ENCODE measurements around the gene SAMSN1. TPM values are rescaled to one million over a fixed set of nuclear protein-coding genes. Genes with fewer than 3 reads are reported as not detected.

The SAMSN1 gene
- total RNA-seq, 4 donors from 2014 or later, result 0.80 to 1.9 (median 0.93) TPM

- 82% methylated on average over 5 of the region's 5 CpGs for WGBS
- no peaks in the 10 kb centered on the region for H3K36me3 ChIP-seq
Measured at GRCh38 chr21:14488672-14489204, 57.4 kb downstream of the SAMSN1 start.

GRCh38 chr21:14487490-14488432, 58.4 kb downstream of the SAMSN1 start:
- Histone ChIP-seq H3K4me3 (no peak overlapping the region), H3K27me3 (no peaks in the 10 kb centered on the region), H3K36me3 (no peaks in the 10 kb centered on the region), H3K9me3 (no peaks in the 10 kb centered on the region), H3K27ac (no peak overlapping the region), H3K4me1 (no peaks in the 10 kb centered on the region)
- TF ChIP-seq EP300 (IDR thresholded peaks at IDR 0.05), result no peak
- no peak for TF ChIP-seq CTCF (IDR thresholded peaks at IDR 0.05)
- no peak for TF ChIP-seq POLR2A (IDR thresholded peaks at IDR 0.05)
- no peak for TF ChIP-seq POLR2AphosphoS5 (IDR thresholded peaks at IDR 0.05)
- no peak for DNase-seq (ENCODE audit: low spot score in 2 of 2)

More at GRCh38 chr21:14488672-14489204, 57.4 kb downstream of the SAMSN1 start:
- no peaks in the 10 kb centered on the region for H3K9me3 ChIP-seq
- H3K27me3 ChIP-seq, result no peaks in the 10 kb centered on the region
- DNase-seq (ENCODE audit: low spot score in 2 of 2), result no peak
- no peak overlapping the region for H3K4me3 ChIP-seq
- TF ChIP-seq EP300 (IDR thresholded peaks at IDR 0.05), result no peak
- no peak for TF ChIP-seq POLR2AphosphoS5 (IDR thresholded peaks at IDR 0.05)
- no peak for TF ChIP-seq POLR2A (IDR thresholded peaks at IDR 0.05)
- TF ChIP-seq CTCF (IDR thresholded peaks at IDR 0.05), result no peak
- no peaks in the 10 kb centered on the region for H3K4me1 ChIP-seq
- no peak overlapping the region for H3K27ac ChIP-seq

DNA sequence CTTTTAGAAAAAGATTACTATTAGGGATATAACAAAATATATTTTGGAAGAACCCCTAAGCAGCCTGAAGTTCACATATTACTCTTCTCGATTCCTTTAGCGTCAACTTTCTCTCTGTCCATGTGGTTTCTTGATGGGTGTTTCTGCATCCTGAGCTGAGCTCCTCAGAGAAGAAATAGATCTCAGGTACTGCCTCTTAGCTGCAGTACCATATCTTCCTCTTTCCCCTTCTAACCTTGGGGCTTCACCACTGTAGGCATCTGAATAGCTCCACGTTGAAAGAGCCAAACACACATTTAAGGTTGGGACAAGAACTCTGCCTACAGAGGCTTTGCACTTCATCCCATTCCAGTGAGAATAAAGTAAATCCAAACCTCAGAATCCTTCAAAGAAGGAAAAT, 59.2 kb downstream of the SAMSN1 start:
- Histone ChIP-seq H3K36me3 (no peaks in the 10 kb centered on the region), H3K27me3 (no peaks in the 10 kb centered on the region), H3K9me3 (no peaks in the 10 kb centered on the region), H3K4me1 (no peaks in the 10 kb centered on the region), H3K4me3 (no peak overlapping the region), H3K27ac (no peak overlapping the region)
- no peak for TF ChIP-seq POLR2AphosphoS5 (IDR thresholded peaks at IDR 0.05)
- TF ChIP-seq EP300 (IDR thresholded peaks at IDR 0.05), result no peak
- TF ChIP-seq CTCF (IDR thresholded peaks at IDR 0.05), result no peak
- TF ChIP-seq POLR2A (IDR thresholded peaks at IDR 0.05), result no peak
- no peak for DNase-seq (ENCODE audit: low spot score in 2 of 2)
- WGBS, result 81% methylated on average over 3 of the region's 3 CpGs

GRCh38 chr21:14484188-14485009, 61.7 kb downstream of the SAMSN1 start:
- Histone ChIP-seq H3K4me3 (no peak overlapping the region), H3K9me3 (no peaks in the 10 kb centered on the region), H3K4me1 (no peaks in the 10 kb centered on the region), H3K36me3 (no peaks in the 10 kb centered on the region), H3K27me3 (no peaks in the 10 kb centered on the region), H3K27ac (no peak overlapping the region)
- TF ChIP-seq POLR2A (IDR thresholded peaks at IDR 0.05) (no peak), POLR2AphosphoS5 (IDR thresholded peaks at IDR 0.05) (no peak), EP300 (IDR thresholded peaks at IDR 0.05) (no peak), CTCF (IDR thresholded peaks at IDR 0.05) (no peak)
- WGBS, result 61% methylated on average over 2 of the region's 2 CpGs
- DNase-seq (ENCODE audit: low spot score in 2 of 2), result no peak

All from suprapubic skin (tissue), 4 donors.